ENCODE data around the gene ALDH3B2. TPM values are rescaled to one million over a fixed set of nuclear protein-coding genes. Genes with fewer than 3 reads are reported as not detected.

The ALDH3B2 gene
- total RNA-seq, 2 experiments from 2014 or later = not detected

- Mint-ChIP-seq H3K27me3 (peaks cover 13% of the 10 kb centered on the region), H3K36me3 (ENCODE audit: low read depth) (no peaks in the 10 kb centered on the region), H3K9me3 (peaks cover 5% of the 10 kb centered on the region), H3K4me1 (no peaks in the 10 kb centered on the region), H3K27ac (no peak overlapping the region), H3K4me3 (no peak overlapping the region)
- no peak for DNase-seq
- ChIA-PET POLR2A (no interaction called here), CTCF (no interaction called here)
These were observed 780 bp upstream of the ALDH3B2 start for GRCh38 chr11:67675058-67675747.

GRCh38 chr11:67673902-67674301, 521 bp downstream of the ALDH3B2 start:
- POLR2A ChIA-PET = no interaction called here
- CTCF ChIA-PET = interaction anchor here (0.5 to 0.9 kb wide), 2 partner anchors 23 to 1144 kb away, joined by 3 read pairs; no protein-coding TSS in a partner anchor

GRCh38 chr11:67673358-67673757, 1.1 kb downstream of the ALDH3B2 start:
- no peak overlapping the region for H3K4me3 Mint-ChIP-seq
- peaks cover 5% of the 10 kb centered on the region for H3K9me3 Mint-ChIP-seq
- H3K27ac Mint-ChIP-seq = no peak overlapping the region
- no peaks in the 10 kb centered on the region for H3K4me1 Mint-ChIP-seq
- H3K27me3 Mint-ChIP-seq = peaks cover 13% of the 10 kb centered on the region
- POLR2A ChIA-PET = no interaction called here
- no peaks in the 10 kb centered on the region for H3K36me3 Mint-ChIP-seq (ENCODE audit: low read depth)
- no peak for DNase-seq
- CTCF ChIA-PET = interaction anchor here (0.9 to 1.4 kb wide), 2 partner anchors 24 to 44 kb away, joined by 3 read pairs; partner anchors contain the start of gene NUDT8

More at GRCh38 chr11:67673902-67674301, 521 bp downstream of the ALDH3B2 start:
- Mint-ChIP-seq H3K36me3 (ENCODE audit: low read depth) (no peaks in the 10 kb centered on the region), H3K9me3 (peaks cover 5% of the 10 kb centered on the region), H3K4me1 (no peaks in the 10 kb centered on the region), H3K4me3 (no peak overlapping the region), H3K27me3 (peaks cover 13% of the 10 kb centered on the region), H3K27ac (no peak overlapping the region)
- DNase-seq = no peak

- no peak for DNase-seq
- Mint-ChIP-seq H3K9me3 (no peaks in the 10 kb centered on the region), H3K27me3 (peaks cover under 1% of the 10 kb centered on the region), H3K4me3 (no peak overlapping the region), H3K4me1 (no peaks in the 10 kb centered on the region), H3K27ac (no peak overlapping the region), H3K36me3 (ENCODE audit: low read depth) (no peaks in the 10 kb centered on the region)
- ChIA-PET CTCF (interaction anchor here (0.7 to 1.0 kb wide), 4 partner anchors 40 to 320 kb away, joined by 3 to 4 read pairs (median 3); no protein-coding TSS in a partner anchor), POLR2A (no interaction called here)
These were observed 3.3 kb downstream of the ALDH3B2 start for GRCh38 chr11:67671211-67671520.

GRCh38 chr11:67670316-67671210, 3.9 kb downstream of the ALDH3B2 start:
- no peak overlapping the region for H3K4me3 Mint-ChIP-seq
- H3K36me3 Mint-ChIP-seq (ENCODE audit: low read depth) = no peaks in the 10 kb centered on the region
- no peak for DNase-seq
- no peaks in the 10 kb centered on the region for H3K27me3 Mint-ChIP-seq
- ChIA-PET POLR2A (no interaction called here), CTCF (interaction anchor here (0.7 to 1.0 kb wide), 4 partner anchors 39 to 319 kb away, joined by 3 to 4 read pairs (median 3); no protein-coding TSS in a partner anchor)
- no peak overlapping the region for H3K27ac Mint-ChIP-seq
- no peaks in the 10 kb centered on the region for H3K9me3 Mint-ChIP-seq
- no peaks in the 10 kb centered on the region for H3K4me1 Mint-ChIP-seq

GRCh38 chr11:67668192-67668551, 6.3 kb downstream of the ALDH3B2 start:
- no peak overlapping the region for H3K27ac Mint-ChIP-seq
- no peaks in the 10 kb centered on the region for H3K36me3 Mint-ChIP-seq (ENCODE audit: low read depth)
- ChIA-PET POLR2A (no interaction called here), CTCF (interaction anchor here (2.3 kb wide), 1 partner anchor 39 kb away, joined by 6 read pairs; the partner anchor contains the start of gene NUDT8)
- H3K4me3 Mint-ChIP-seq = no peak overlapping the region
- no peaks in the 10 kb centered on the region for H3K9me3 Mint-ChIP-seq
- no peaks in the 10 kb centered on the region for H3K4me1 Mint-ChIP-seq
- DNase-seq = no peak
- H3K27me3 Mint-ChIP-seq = no peaks in the 10 kb centered on the region

GRCh38 chr11:67667490-67668191, 6.8 kb downstream of the ALDH3B2 start:
- Mint-ChIP-seq H3K9me3 (no peaks in the 10 kb centered on the region), H3K4me3 (no peak overlapping the region), H3K36me3 (ENCODE audit: low read depth) (no peaks in the 10 kb centered on the region), H3K27ac (no peak overlapping the region), H3K27me3 (no peaks in the 10 kb centered on the region), H3K4me1 (no peaks in the 10 kb centered on the region)
- CTCF ChIA-PET = interaction anchor here (2.3 kb wide), 1 partner anchor 38 kb away, joined by 6 read pairs; the partner anchor contains the start of gene NUDT8
- no peak for DNase-seq
- POLR2A ChIA-PET = no interaction called here

- Mint-ChIP-seq H3K4me1 (no peaks in the 10 kb centered on the region), H3K4me3 (no peak overlapping the region), H3K27me3 (no peaks in the 10 kb centered on the region), H3K27ac (no peak overlapping the region), H3K9me3 (no peaks in the 10 kb centered on the region), H3K36me3 (ENCODE audit: low read depth) (no peaks in the 10 kb centered on the region)
- ChIA-PET CTCF (interaction anchor here (0.6 to 2.3 kb wide), 2 partner anchors 38 to 972 kb away, joined by 3 to 6 read pairs; partner anchors contain the start of gene NUDT8), POLR2A (interaction anchor here (0.6 kb wide), 1 partner anchor 30 kb away, joined by 5 read pairs; no protein-coding TSS in a partner anchor)
- DNase-seq = no peak
These were observed 7.5 kb downstream of the ALDH3B2 start for GRCh38 chr11:67666676-67667489.

- POLR2A ChIA-PET = no interaction called here
- no peaks in the 10 kb centered on the region for H3K9me3 Mint-ChIP-seq
- DNase-seq = no peak
- H3K4me1 Mint-ChIP-seq = no peaks in the 10 kb centered on the region
- CTCF ChIA-PET = interaction anchor here (0.6 to 2.3 kb wide), 2 partner anchors 37 to 971 kb away, joined by 3 to 6 read pairs; partner anchors contain the start of gene NUDT8
- H3K27me3 Mint-ChIP-seq = no peaks in the 10 kb centered on the region
- H3K4me3 Mint-ChIP-seq = no peak overlapping the region
- H3K36me3 Mint-ChIP-seq (ENCODE audit: low read depth) = no peaks in the 10 kb centered on the region
- H3K27ac Mint-ChIP-seq = no peak overlapping the region
These were observed 8.1 kb downstream of the ALDH3B2 start for GRCh38 chr11:67666303-67666645.

GRCh38 chr11:67665541-67666302, 8.7 kb downstream of the ALDH3B2 start:
- ChIA-PET POLR2A (no interaction called here), CTCF (no interaction called here)
- no peaks in the 10 kb centered on the region for H3K4me1 Mint-ChIP-seq
- no peaks in the 10 kb centered on the region for H3K9me3 Mint-ChIP-seq
- no peak for DNase-seq
- no peaks in the 10 kb centered on the region for H3K27me3 Mint-ChIP-seq
- H3K4me3 Mint-ChIP-seq = no peak overlapping the region
- no peaks in the 10 kb centered on the region for H3K36me3 Mint-ChIP-seq (ENCODE audit: low read depth)
- H3K27ac Mint-ChIP-seq = no peak overlapping the region

- ChIA-PET POLR2A (no interaction called here), CTCF (interaction anchor here (1.0 kb wide), 1 partner anchor 36 kb away, joined by 3 read pairs; the partner anchor contains the start of gene NUDT8)
- no peak overlapping the region for H3K4me3 Mint-ChIP-seq
- no peaks in the 10 kb centered on the region for H3K36me3 Mint-ChIP-seq (ENCODE audit: low read depth)
- DNase-seq = no peak
- no peaks in the 10 kb centered on the region for H3K9me3 Mint-ChIP-seq
- H3K4me1 Mint-ChIP-seq = no peaks in the 10 kb centered on the region
- no peaks in the 10 kb centered on the region for H3K27me3 Mint-ChIP-seq
- H3K27ac Mint-ChIP-seq = no peak overlapping the region
These were observed 9.5 kb downstream of the ALDH3B2 start for GRCh38 chr11:67664696-67665540.

Data from activated CD4-positive, alpha-beta T cell treated with anti-CD3 and anti-CD28 coated beads, Interleukin-2, amount 10 ng/mL, durations not matched to agents 7 days and 5 days (primary cell).